ENCODE data around the gene DAPK1. TPM values are rescaled to one million over a fixed set of nuclear protein-coding genes. Genes with fewer than 3 reads are reported as not detected.
A peak's percentile ranks its signal among the peaks of the same experiment; 100 is the strongest.

DAPK1 gene
- polyA plus RNA-seq, 12 donors, result 16.4 to 38.0 (median 20.0) TPM; not detected in 1

- no peak for DNase-seq
Observed at GRCh38 chr9:87708986-87709728, 211.5 kb downstream of the DAPK1 start.

- no peak for DNase-seq
Observed at GRCh38 chr9:87710443-87710842, 212.8 kb downstream of the DAPK1 start.

GRCh38 chr9:87711857-87712800 is 214.5 kb downstream of the DAPK1 start:
- no peak for DNase-seq

GRCh38 chr9:87712801-87713277 is 215.2 kb downstream of the DAPK1 start:
- DNase-seq, result no peak

- peak; percentile 55 for DNase-seq
Observed at GRCh38 chr9:87713278-87713987, 215.8 kb downstream of the DAPK1 start.

GRCh38 chr9:87713988-87714330 is 216.3 kb downstream of the DAPK1 start:
- DNase-seq, result no peak

GRCh38 chr9:87714819-87715218 is 217.2 kb downstream of the DAPK1 start:
- no peak for DNase-seq

GRCh38 chr9:87716141-87716540 is 218.5 kb downstream of the DAPK1 start:
- DNase-seq, result no peak

GRCh38 chr9:87717456-87717855 is 219.8 kb downstream of the DAPK1 start:
- DNase-seq, result no peak

GRCh38 chr9:87718231-87718630 is 220.6 kb downstream of the DAPK1 start:
- DNase-seq, result no peak

- DNase-seq, result no peak
Observed at GRCh38 chr9:87718852-87719612, 221.4 kb downstream of the DAPK1 start.

GRCh38 chr9:87720173-87720572 is 222.5 kb downstream of the DAPK1 start:
- DNase-seq, result no peak

- DNase-seq, result no peak
Observed at GRCh38 chr9:87722393-87723088, 224.9 kb downstream of the DAPK1 start.

- no peak for DNase-seq
Observed at GRCh38 chr9:87725356-87725899, 227.8 kb downstream of the DAPK1 start.

GRCh38 chr9:87725900-87726709 is 228.4 kb downstream of the DAPK1 start, which contains the start of gene CTSL:
TSS of gene CTSL (plus strand) at chr9:87726119. CDS start at chr9:87727604, 1,485 bp downstream.
- peak; percentile 86 for DNase-seq

- DNase-seq, result no peak
Observed at GRCh38 chr9:87729246-87729645, 231.6 kb downstream of the DAPK1 start.

- no peak for DNase-seq
Observed at GRCh38 chr9:87731321-87731720, 233.7 kb downstream of the DAPK1 start.

- DNase-seq, result no peak
Observed at GRCh38 chr9:87732344-87732743, 234.7 kb downstream of the DAPK1 start.

GRCh38 chr9:87732756-87733155 is 235.1 kb downstream of the DAPK1 start:
- DNase-seq, result no peak

All from muscle of arm (tissue), 12 donors.